Measurements from ENCODE around the gene CTLA4. TPM values are rescaled to one million over a fixed set of nuclear protein-coding genes. Genes with fewer than 3 reads are reported as not detected.

The CTLA4 gene
- total and polyA plus RNA-seq, 9 of the 15 experiments (the other 6 are each of a cell fraction or from before 2014, with no cell fraction given), result 0.10 to 0.22 (median 0.11) TPM; not detected in 4

DNA sequence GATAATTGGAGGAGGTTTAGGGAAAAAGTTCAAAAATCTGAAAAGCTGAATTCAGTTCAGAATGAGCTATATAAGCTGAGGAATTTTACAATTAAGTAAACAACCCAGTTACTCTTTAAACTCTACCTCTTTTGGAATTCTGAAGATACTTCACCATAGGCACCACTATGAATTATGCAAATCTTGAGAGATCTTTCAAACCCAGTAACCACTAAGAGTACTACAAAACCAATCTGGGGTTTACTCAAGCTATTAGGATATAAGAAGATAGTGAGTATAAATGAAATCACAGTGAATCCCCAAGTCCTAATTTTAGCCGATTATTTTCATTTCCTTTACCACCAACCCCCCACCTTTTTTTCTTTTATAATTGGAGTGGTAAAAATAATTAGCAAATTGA, 6.0 kb upstream of the CTLA4 start:
- Histone ChIP-seq H3K4me3 (no peak overlapping the region), H3K9me1 (ENCODE audit: control insufficient read depth, insufficient read depth, low read length) (no peaks in the 10 kb centered on the region), H4K20me1 (replicated peaks; ENCODE audit: control insufficient read depth, insufficient read depth, low read length) (no peaks in the 10 kb centered on the region), H3K9ac (ENCODE audit: insufficient read depth in 1 of 2, low read depth in 2 of 2, low read length in 2 of 2) (no peak overlapping the region), H3K27me3 (ENCODE audit: control insufficient read depth in 2 of 2, insufficient read depth in 2 of 2, low read length in 2 of 2) (no peaks in the 10 kb centered on the region), H3K9me3 (replicated peaks; ENCODE audit: control insufficient read depth, insufficient read depth, low read depth, low read length) (no peaks in the 10 kb centered on the region), H3K27ac (ENCODE audit: extremely low read depth, low read depth, low read length) (no peak overlapping the region), H3K79me2 (ENCODE audit: control insufficient read depth, insufficient read depth, low read length) (no peaks in the 10 kb centered on the region), H3K36me3 (ENCODE audit: control insufficient read depth, insufficient read depth, low read length) (no peaks in the 10 kb centered on the region), H2AFZ (ENCODE audit: low read depth, low read length) (no peak overlapping the region), H3K4me2 (ENCODE audit: insufficient read depth, low read length) (no peak overlapping the region), H3K4me1 (replicated peaks in 1 of 2; ENCODE audit: control insufficient read depth in 2 of 2, insufficient read depth in 2 of 2, low read length in 2 of 2) (no peaks in the 10 kb centered on the region)
- FAIRE-seq, result no peak
- POLR2A ChIA-PET, result interaction anchor here (0.9 kb wide), 1 partner anchor 8 kb away, joined by 3 read pairs; no protein-coding TSS in a partner anchor
- CTCF ChIA-PET (ENCODE audit: low intra/inter-chr PET ratio), result no interaction called here
- 0% methylated on average over 1 of the region's 1 CpG for WGBS (ENCODE audit: insufficient coverage, low coverage, missing lambda C conversion rate)
- intact Hi-C loops (cut with micrococcal nuclease), result no loop called here
- in situ Hi-C loops (cut with MboI), result no loop called here
- no peak for DNase-seq (ENCODE audit: extremely low read depth in 1 of 4, low spot score in 3 of 4)
- no peak for ATAC-seq
- no TSS peak for BruUV-seq (replicated peaks)
- TF ChIP-seq, protein P1, sequence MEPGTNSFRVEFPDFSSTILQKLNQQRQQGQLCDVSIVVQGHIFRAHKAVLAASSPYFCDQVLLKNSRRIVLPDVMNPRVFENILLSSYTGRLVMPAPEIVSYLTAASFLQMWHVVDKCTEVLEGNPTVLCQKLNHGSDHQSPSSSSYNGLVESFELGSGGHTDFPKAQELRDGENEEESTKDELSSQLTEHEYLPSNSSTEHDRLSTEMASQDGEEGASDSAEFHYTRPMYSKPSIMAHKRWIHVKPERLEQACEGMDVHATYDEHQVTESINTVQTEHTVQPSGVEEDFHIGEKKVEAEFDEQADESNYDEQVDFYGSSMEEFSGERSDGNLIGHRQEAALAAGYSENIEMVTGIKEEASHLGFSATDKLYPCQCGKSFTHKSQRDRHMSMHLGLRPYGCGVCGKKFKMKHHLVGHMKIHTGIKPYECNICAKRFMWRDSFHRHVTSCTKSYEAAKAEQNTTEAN (CRISPR knock-in tag; IDR thresholded peaks at IDR 0.05), result no peak
- TF ChIP-seq PHF20 (IDR thresholded peaks at IDR 0.05; ENCODE audit: partially characterized antibody) (no peak), POLR2A (conservative IDR thresholded peaks at IDR 0.05) (no peak), NFXL1 (CRISPR knock-in tag; IDR thresholded peaks at IDR 0.05) (no peak), RUNX1 (IDR thresholded peaks at IDR 0.05; ENCODE audit: low read depth) (no peak), ZNF217 (CRISPR knock-in tag; IDR thresholded peaks at IDR 0.05) (no peak)
- TF ChIP-seq, protein P2, sequence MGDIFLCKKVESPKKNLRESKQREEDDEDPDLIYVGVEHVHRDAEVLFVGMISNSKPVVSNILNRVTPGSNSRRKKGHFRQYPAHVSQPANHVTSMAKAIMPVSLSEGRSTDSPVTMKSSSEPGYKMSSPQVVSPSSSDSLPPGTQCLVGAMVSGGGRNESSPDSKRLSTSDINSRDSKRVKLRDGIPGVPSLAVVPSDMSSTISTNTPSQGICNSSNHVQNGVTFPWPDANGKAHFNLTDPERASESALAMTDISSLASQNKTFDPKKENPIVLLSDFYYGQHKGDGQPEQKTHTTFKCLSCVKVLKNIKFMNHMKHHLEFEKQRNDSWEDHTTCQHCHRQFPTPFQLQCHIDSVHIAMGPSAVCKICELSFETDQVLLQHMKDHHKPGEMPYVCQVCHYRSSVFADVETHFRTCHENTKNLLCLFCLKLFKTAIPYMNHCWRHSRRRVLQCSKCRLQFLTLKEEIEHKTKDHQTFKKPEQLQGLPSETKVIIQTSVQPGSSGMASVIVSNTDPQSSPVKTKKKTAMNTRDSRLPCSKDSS (IDR thresholded peaks at IDR 0.05; ENCODE audit: low read depth, partially characterized antibody), result no peak
- TF ChIP-seq, protein P3, sequence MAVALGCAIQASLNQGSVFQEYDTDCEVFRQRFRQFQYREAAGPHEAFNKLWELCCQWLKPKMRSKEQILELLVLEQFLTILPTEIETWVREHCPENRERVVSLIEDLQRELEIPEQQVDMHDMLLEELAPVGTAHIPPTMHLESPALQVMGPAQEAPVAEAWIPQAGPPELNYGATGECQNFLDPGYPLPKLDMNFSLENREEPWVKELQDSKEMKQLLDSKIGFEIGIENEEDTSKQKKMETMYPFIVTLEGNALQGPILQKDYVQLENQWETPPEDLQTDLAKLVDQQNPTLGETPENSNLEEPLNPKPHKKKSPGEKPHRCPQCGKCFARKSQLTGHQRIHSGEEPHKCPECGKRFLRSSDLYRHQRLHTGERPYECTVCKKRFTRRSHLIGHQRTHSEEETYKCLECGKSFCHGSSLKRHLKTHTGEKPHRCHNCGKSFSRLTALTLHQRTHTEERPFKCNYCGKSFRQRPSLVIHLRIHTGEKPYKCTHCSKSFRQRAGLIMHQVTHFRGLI (CRISPR knock-in tag; IDR thresholded peaks at IDR 0.05), result no peak
